C4-2B (cell line): ENCODE measurements around the gene DDX24.

Source experiments
- CTCF ChIP-seq: fragments of 450-650 bp; conservative IDR thresholded peaks from 2 replicates; pipeline ENCODE4 v1.5.1; 2017; ENCODE audit warnings: mild to moderate bottlenecking
- ZFX ChIP-seq: fragments of 450-650 bp; IDR thresholded peaks from 2 replicates; pipeline ENCODE4 v1.6.1; 2017

GRCh38 chr14:94098326-94098992 is 17.5 kb upstream of the DDX24 start:
- TF ChIP-seq CTCF (no peak), ZFX (no peak)
